Measurements from ENCODE around the gene WFDC1. TPM values are rescaled to one million over a fixed set of nuclear protein-coding genes. Genes with fewer than 3 reads are reported as not detected.

Gene WFDC1
- total RNA-seq, 4 donors from 2014 or later = 0.77 to 13.3 (median 5.7) TPM

- no peak for DNase-seq
- TF ChIP-seq POLR2A (IDR thresholded peaks at IDR 0.05) = no peak
- no peak for TF ChIP-seq CTCF (IDR thresholded peaks at IDR 0.05)
- no peak overlapping the region for H3K27ac ChIP-seq
- H3K27me3 ChIP-seq = no peaks in the 10 kb centered on the region
- intact Hi-C loops (cut with DNase I; ENCODE audit: low total_unique reads) = no loop called here
- no peak overlapping the region for H3K4me3 ChIP-seq
- no peaks in the 10 kb centered on the region for H3K36me3 ChIP-seq
- peaks cover 0 to 12% of the 10 kb centered on the region in 2 donors for H3K4me1 ChIP-seq
- H3K9me3 ChIP-seq = no peaks in the 10 kb centered on the region
Measured at GRCh38 chr16:84282533-84282932, 12.1 kb upstream of the WFDC1 start.

- Histone ChIP-seq H3K36me3 (no peaks in the 10 kb centered on the region), H3K4me1 (peaks cover 0 to 12% of the 10 kb centered on the region in 2 donors), H3K27me3 (no peaks in the 10 kb centered on the region), H3K27ac (peak overlapping the region; percentile 21 to 41), H3K9me3 (no peaks in the 10 kb centered on the region), H3K4me3 (no peak overlapping the region)
- intact Hi-C loops (cut with DNase I; ENCODE audit: low total_unique reads) = no loop called here
- TF ChIP-seq POLR2A (IDR thresholded peaks at IDR 0.05) (no peak), CTCF (IDR thresholded peaks at IDR 0.05) (no peak)
- DNase-seq = no peak
Measured at GRCh38 chr16:84283314-84284153, 11.1 kb upstream of the WFDC1 start.

- Histone ChIP-seq H3K4me1 (peaks cover 0 to 12% of the 10 kb centered on the region in 2 donors), H3K9me3 (no peaks in the 10 kb centered on the region), H3K27me3 (no peaks in the 10 kb centered on the region), H3K4me3 (no peak overlapping the region), H3K36me3 (no peaks in the 10 kb centered on the region), H3K27ac (peak overlapping the region; percentile 21 to 54)
- TF ChIP-seq CTCF (IDR thresholded peaks at IDR 0.05) (no peak), POLR2A (IDR thresholded peaks at IDR 0.05) (no peak)
- DNase-seq = peak; percentile 61 to 65
- intact Hi-C loops (cut with DNase I; ENCODE audit: low total_unique reads) = no loop called here
Measured at GRCh38 chr16:84284154-84284722, 10.4 kb upstream of the WFDC1 start.

DNA sequence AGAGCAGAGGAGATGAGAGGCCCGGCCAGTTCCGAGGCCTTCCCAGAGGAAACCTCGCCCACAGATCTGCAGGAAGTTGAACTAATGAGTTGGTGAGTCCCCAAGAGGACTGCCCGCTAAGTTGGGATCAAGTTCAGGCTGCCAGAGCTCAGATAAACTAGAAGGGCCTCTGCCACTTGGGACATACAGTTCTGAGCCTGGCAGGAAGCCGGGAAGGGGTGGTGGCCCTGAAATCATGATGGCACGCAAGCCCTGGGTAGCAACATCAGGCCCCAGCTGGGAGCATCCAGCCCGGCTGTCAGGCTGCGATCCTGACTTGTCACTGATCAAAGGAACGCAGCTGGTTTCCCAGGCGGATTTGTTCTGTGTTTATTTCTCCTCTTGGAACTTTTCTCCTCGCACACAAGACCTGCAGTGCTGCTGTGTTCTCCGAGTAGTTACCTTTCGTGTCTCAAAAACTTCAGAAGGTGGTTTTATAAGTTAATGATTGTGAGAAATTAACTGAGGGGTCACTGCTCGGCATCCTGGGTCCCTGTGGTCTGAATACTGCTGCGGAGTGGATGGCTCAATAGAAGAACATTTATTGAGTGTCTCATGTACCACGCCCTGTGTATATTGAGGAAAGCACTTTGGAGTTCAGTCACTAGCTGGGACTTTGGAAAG, 8.0 kb upstream of the WFDC1 start:
- Histone ChIP-seq H3K27me3 (no peaks in the 10 kb centered on the region), H3K4me1 (peaks cover 0 to 12% of the 10 kb centered on the region in 2 donors), H3K27ac (peak overlapping the region; percentile 39 to 52), H3K4me3 (no peak overlapping the region), H3K36me3 (no peaks in the 10 kb centered on the region), H3K9me3 (no peaks in the 10 kb centered on the region)
- DNase-seq = peak; percentile 50 to 67
- TF ChIP-seq POLR2A (IDR thresholded peaks at IDR 0.05) (no peak), CTCF (IDR thresholded peaks at IDR 0.05) (no peak)
- intact Hi-C loops (cut with DNase I; ENCODE audit: low total_unique reads) = no loop called here

DNA sequence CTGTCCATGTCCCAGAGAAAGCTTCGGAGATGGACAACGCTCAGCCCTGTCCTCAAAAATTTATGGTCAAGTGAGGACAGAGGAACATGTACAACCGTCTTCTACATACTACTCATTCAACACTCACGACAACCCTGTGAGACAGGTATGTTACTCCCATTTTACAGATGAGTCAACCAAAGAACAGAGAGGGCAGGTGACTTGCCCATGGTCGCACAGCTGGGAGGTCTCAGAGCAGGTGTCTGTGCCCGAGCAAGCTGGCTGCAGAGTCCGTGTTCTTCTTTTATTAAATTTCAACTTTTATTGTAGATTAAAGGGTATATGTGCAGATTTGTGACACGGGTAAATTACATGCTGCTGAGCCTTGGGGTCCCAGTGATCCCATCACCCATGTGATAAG, 5.8 kb upstream of the WFDC1 start:
- intact Hi-C loops (cut with DNase I; ENCODE audit: low total_unique reads) = no loop called here
- Histone ChIP-seq H3K36me3 (no peaks in the 10 kb centered on the region), H3K4me1 (peaks cover 0 to 6% of the 10 kb centered on the region in 2 donors), H3K27me3 (no peaks in the 10 kb centered on the region), H3K27ac (no peak overlapping the region), H3K9me3 (no peaks in the 10 kb centered on the region), H3K4me3 (no peak overlapping the region)
- TF ChIP-seq POLR2A (IDR thresholded peaks at IDR 0.05) (no peak), CTCF (IDR thresholded peaks at IDR 0.05) (no peak)
- DNase-seq = no peak

Measured in uterus (tissue), 4 donors.